ENCODE data around the gene PCDHGC5. TPM values are rescaled to one million over a fixed set of nuclear protein-coding genes. Genes with fewer than 3 reads are reported as not detected.

The PCDHGC5 gene
- total RNA-seq, 3 donors from 2014 or later, result 0.61 to 2.6 (median 0.89) TPM

- Histone ChIP-seq H3K9me3 (no peaks in the 10 kb centered on the region), H3K36me3 (ENCODE audit: low read depth) (no peaks in the 10 kb centered on the region), H3K4me3 (no peak overlapping the region), H3K4me1 (ENCODE audit: low read depth) (peaks cover 12% of the 10 kb centered on the region)
- DNase-seq (no peak), ATAC-seq (no peak)
- no peak for TF ChIP-seq CTCF (IDR thresholded peaks at IDR 0.05)
- intact Hi-C loops (cut with DNase I, micrococcal nuclease), result no loop called here
Measured at GRCh38 chr5:141529873-141530272, 41.0 kb downstream of the PCDHGC5 start.

GRCh38 chr5:141532726-141533125, 43.8 kb downstream of the PCDHGC5 start:
- no peaks in the 10 kb centered on the region for H3K36me3 ChIP-seq (ENCODE audit: low read depth)
- no peak for DNase-seq
- no peak overlapping the region for H3K4me3 ChIP-seq
- TF ChIP-seq CTCF (IDR thresholded peaks at IDR 0.05), result no peak
- no peak for ATAC-seq
- no peaks in the 10 kb centered on the region for H3K4me1 ChIP-seq (ENCODE audit: low read depth)
- H3K9me3 ChIP-seq, result no peaks in the 10 kb centered on the region
- intact Hi-C loops (cut with DNase I, micrococcal nuclease), result no loop called here

- DNase-seq, result no peak
- Histone ChIP-seq H3K36me3 (ENCODE audit: low read depth) (no peaks in the 10 kb centered on the region), H3K4me3 (no peak overlapping the region), H3K9me3 (no peaks in the 10 kb centered on the region), H3K4me1 (ENCODE audit: low read depth) (no peaks in the 10 kb centered on the region)
- no peak for ATAC-seq
- intact Hi-C loops (cut with DNase I, micrococcal nuclease), result no loop called here
- no peak for TF ChIP-seq CTCF (IDR thresholded peaks at IDR 0.05)
Measured at GRCh38 chr5:141533897-141534296, 45.0 kb downstream of the PCDHGC5 start.

GRCh38 chr5:141534492-141535213, 45.8 kb downstream of the PCDHGC5 start:
- intact Hi-C loops (cut with DNase I, micrococcal nuclease), result no loop called here
- Histone ChIP-seq H3K4me1 (ENCODE audit: low read depth) (no peaks in the 10 kb centered on the region), H3K9me3 (no peaks in the 10 kb centered on the region), H3K4me3 (no peak overlapping the region), H3K36me3 (ENCODE audit: low read depth) (no peaks in the 10 kb centered on the region)
- no peak for ATAC-seq
- DNase-seq, result no peak
- TF ChIP-seq CTCF (IDR thresholded peaks at IDR 0.05), result no peak

Other genes starting within 250 kb of the PCDHGC5 start
- 1 to 10 TPM in 2 of 3 donors, under 1 TPM in 1; 0.69 to 4.3 (median 1.2) TPM for gene PCDHB15, start 243.7 kb upstream of the PCDHGC5 start, total RNA-seq
- 1 to 10 TPM; 1.2 to 1.7 (median 1.5) TPM for gene SLC25A2, start 185.0 kb upstream of the PCDHGC5 start, total RNA-seq
- gene TAF7, start 168.3 kb upstream of the PCDHGC5 start, total RNA-seq, result 10 to 100 TPM; 52.6 to 70.4 (median 56.9) TPM
- 1 to 10 TPM in 1 of 3 donors, under 1 TPM in 2; 0.35 to 1.6 (median 0.43) TPM for gene PCDHGA1, start 158.6 kb upstream of the PCDHGC5 start, total RNA-seq
- 1 to 10 TPM in 1 of 3 donors, under 1 TPM in 2; 0.41 to 3.8 (median 0.51) TPM for gene PCDHGA2, start 150.3 kb upstream of the PCDHGC5 start, total RNA-seq
- gene PCDHGA3, start 145.3 kb upstream of the PCDHGC5 start, total RNA-seq, result 1 to 10 TPM in 1 of 3 donors, under 1 TPM in 2; 0.24 to 2.2 (median 0.43) TPM
- 1 to 10 TPM; 1.0 to 4.1 (median 1.2) TPM for gene PCDHGB1, start 139.0 kb upstream of the PCDHGC5 start, total RNA-seq
- gene PCDHGA4, start 134.1 kb upstream of the PCDHGC5 start, total RNA-seq, result 1 to 10 TPM in 2 of 3 donors, under 1 TPM in 1; 0.90 to 4.6 (median 1.2) TPM
- 1 to 10 TPM; 1.5 to 5.7 (median 2.8) TPM for gene PCDHGB2, start 129.1 kb upstream of the PCDHGC5 start, total RNA-seq
- gene PCDHGA5, start 124.9 kb upstream of the PCDHGC5 start, total RNA-seq, result 1 to 10 TPM; 1.2 to 4.2 (median 1.2) TPM
- 1 to 10 TPM; 2.0 to 6.3 (median 2.0) TPM for gene PCDHGB3, start 118.8 kb upstream of the PCDHGC5 start, total RNA-seq
- 1 to 10 TPM; 1.6 to 6.7 (median 1.9) TPM for gene PCDHGA6, start 115.2 kb upstream of the PCDHGC5 start, total RNA-seq
- 1 to 10 TPM; 1.0 to 5.6 (median 1.7) TPM for gene PCDHGA7, start 106.3 kb upstream of the PCDHGC5 start, total RNA-seq
- gene PCDHGB4, start 101.4 kb upstream of the PCDHGC5 start, total RNA-seq, result 1 to 10 TPM in 2 of 3 donors, under 1 TPM in 1; 0.65 to 5.3 (median 1.2) TPM
- gene PCDHGA8, start 96.4 kb upstream of the PCDHGC5 start, total RNA-seq, result 1 to 10 TPM in 1 of 3 donors, under 1 TPM in 2; 0.78 to 3.8 (median 0.87) TPM
- gene PCDHGB5, start 91.1 kb upstream of the PCDHGC5 start, total RNA-seq, result 1 to 10 TPM; 3.1 to 9.8 (median 5.6) TPM
- 1 to 10 TPM; 2.6 to 6.7 (median 3.2) TPM for gene PCDHGA9, start 86.3 kb upstream of the PCDHGC5 start, total RNA-seq
- gene PCDHGB6, start 81.1 kb upstream of the PCDHGC5 start, total RNA-seq, result 1 to 10 TPM; 2.3 to 8.5 (median 2.8) TPM
- 1 to 10 TPM; 3.5 to 6.1 (median 4.7) TPM for gene PCDHGA10, start 76.1 kb upstream of the PCDHGC5 start, total RNA-seq
- 10 to 100 TPM in 1 of 3 donors, 1 to 10 TPM in 2; 4.2 to 17.9 (median 4.5) TPM for gene PCDHGB7, start 71.4 kb upstream of the PCDHGC5 start, total RNA-seq
- gene PCDHGA11, start 68.0 kb upstream of the PCDHGC5 start, total RNA-seq, result 1 to 10 TPM; 1.8 to 5.6 (median 2.6) TPM
- 1 to 10 TPM; 2.6 to 5.5 (median 3.0) TPM for gene PCDHGA12, start 58.6 kb upstream of the PCDHGC5 start, total RNA-seq
- gene PCDHGC3, start 13.1 kb upstream of the PCDHGC5 start, total RNA-seq, result 10 to 100 TPM; 12.1 to 50.5 (median 24.5) TPM
- gene PCDHGC4, start 4.1 kb upstream of the PCDHGC5 start, total RNA-seq, result 1 to 10 TPM in 2 of 3 donors, under 1 TPM in 1; 0.75 to 2.6 (median 1.6) TPM
- gene DIAPH1, start 129.9 kb downstream of the PCDHGC5 start, total RNA-seq, result 10 to 100 TPM; 53.3 to 87.7 (median 82.7) TPM
- 10 to 100 TPM; 45.1 to 47.0 (median 45.8) TPM for gene HDAC3, start 147.8 kb downstream of the PCDHGC5 start, total RNA-seq
- gene RELL2, start 147.9 kb downstream of the PCDHGC5 start, total RNA-seq, result 1 to 10 TPM; 2.3 to 3.9 (median 3.3) TPM
- gene FCHSD1, start 162.3 kb downstream of the PCDHGC5 start, total RNA-seq, result 10 to 100 TPM; 16.3 to 23.3 (median 17.6) TPM
- 10 to 100 TPM in 1 of 3 donors, 1 to 10 TPM in 2; 5.7 to 10.9 (median 8.0) TPM for gene ARAP3, start 193.1 kb downstream of the PCDHGC5 start, total RNA-seq